Gastrocnemius medialis (tissue), 4 donors: ENCODE measurements around the gene CEP290.

ENCODE experiments used
- CTCF ChIP-seq, 5 experiments: fragments of 450-650 bp in 3 of 5; fragments of 200-600 bp in 2 of 5; sonication (generic) in 2 of 5; IDR thresholded peaks in 4 of 5; conservative IDR thresholded peaks in 1 of 5; 1 replicate in 4 of 5; 2 replicates in 1 of 5; pipeline ENCODE4 v1.5.1; 2016 to 2019; ENCODE audit warnings: antibody characterized with exemption in 5 of 5, mild to moderate bottlenecking in 3 of 5, moderate library complexity in 3 of 5
- POLR2A ChIP-seq, 2 donors: fragments of 450-650 bp; IDR thresholded peaks; one replicate each; pipeline ENCODE4 v1.6.1; 2017; ENCODE audit warnings: antibody characterized with exemption in 2 of 2, mild to moderate bottlenecking in 2 of 2, moderate library complexity in 2 of 2

- TF ChIP-seq CTCF (IDR thresholded peaks at IDR 0.05 in 4 of 5, conservative IDR thresholded peaks at IDR 0.05 in 1 of 5) = no peak
- no peak for TF ChIP-seq POLR2A (IDR thresholded peaks at IDR 0.05)
Observed at GRCh38 chr12:88035907-88036289, 106.0 kb downstream of the CEP290 start.
